Esophagus muscularis mucosa (tissue), 4 donors: ENCODE measurements around the gene CAST. TPM values are rescaled to one million over a fixed set of nuclear protein-coding genes. Genes with fewer than 3 reads are reported as not detected.
A peak's percentile ranks its signal among the peaks of the same experiment; 100 is the strongest.

Experiments used
- DNase-seq: peaks from one replicate; pipeline ENCODE4 v3.0.0-alpha.2; 2017; ENCODE audit errors: extremely low spot score
- H3K27ac ChIP-seq, 4 donors: fragments of 200-600 bp; sonication (generic); replicated peaks in 1 of 4; 1 replicate in 3 of 4; 2 replicates in 1 of 4; pipeline ENCODE4 v1.5.1; 2016 to 2019; ENCODE audit warnings: mild to moderate bottlenecking in 1 of 4
- H3K27me3 ChIP-seq, 4 donors: fragments of 200-600 bp; sonication (generic); one replicate each; pipeline versions ENCODE4 v1.5.1 to v1.6.0; 2016 to 2019
- H3K36me3 ChIP-seq, 4 donors: fragments of 200-600 bp; sonication (generic); one replicate each; pipeline ENCODE4 v1.5.1; 2016 to 2019
- H3K4me1 ChIP-seq, 4 donors: fragments of 200-600 bp; sonication (generic); one replicate each; pipeline ENCODE4 v1.5.1; 2016 to 2019
- H3K4me3 ChIP-seq, 4 donors: fragments of 200-600 bp; sonication (generic); 1 replicate in 2 of 4; 2 replicates in 2 of 4; pipeline ENCODE4 v1.5.1; 2016 to 2019; ENCODE audit warnings: mild to moderate bottlenecking in 4 of 4, moderate library complexity in 1 of 4
- H3K9me3 ChIP-seq, 4 donors: fragments of 200-600 bp; sonication (generic); 1 replicate in 3 of 4; 2 replicates in 1 of 4; pipeline ENCODE4 v1.5.1; 2016 to 2019
- CTCF ChIP-seq, 3 experiments: fragments of 200-600 bp in 2 of 3; fragments of 450-650 bp in 1 of 3; sonication (generic) in 2 of 3; IDR thresholded peaks; one replicate each; pipeline ENCODE4 v1.5.1; 2017 to 2019; ENCODE audit warnings: antibody characterized with exemption in 3 of 3, mild to moderate bottlenecking in 2 of 3, moderate library complexity in 1 of 3
- EP300 ChIP-seq: sonication (generic); formaldehyde crosslinking; IDR thresholded peaks from one replicate; pipeline ENCODE4 v1.6.1; 2017; ENCODE audit warnings: antibody characterized with exemption
- POLR2A ChIP-seq: fragments of 450-650 bp; IDR thresholded peaks from one replicate; pipeline ENCODE4 v1.6.1; 2017; ENCODE audit warnings: antibody characterized with exemption, moderate library complexity, mild to moderate bottlenecking, low read depth
- POLR2AphosphoS5 ChIP-seq, 2 donors: sonication (generic); formaldehyde crosslinking; IDR thresholded peaks; one replicate each; pipeline ENCODE4 v1.6.1; 2017; ENCODE audit warnings: antibody characterized with exemption in 2 of 2
- WGBS: methylation state at CpG from one replicate; pipeline ENCODE4 v1.1.5; 2018; 5-methylcytosine and 5-hydroxymethylcytosine counted together
- intact Hi-C: fragments of 100-400 bp; cut with DNase I; formaldehyde crosslinking; loops from one replicate; pipeline ENCODE4 v1.15.1; 2023
- total RNA-seq, 4 donors: library from RNA; depleted of rRNA; stranded (reverse); fragments of >200 nt; gene quantifications; one replicate each; pipeline versions ENCODE4 v1.1.0 to v1.2.1, GENCODE V29; 2016

The CAST gene
- total RNA-seq, 4 donors from 2014 or later = 238 to 346 (median 296) TPM

DNA sequence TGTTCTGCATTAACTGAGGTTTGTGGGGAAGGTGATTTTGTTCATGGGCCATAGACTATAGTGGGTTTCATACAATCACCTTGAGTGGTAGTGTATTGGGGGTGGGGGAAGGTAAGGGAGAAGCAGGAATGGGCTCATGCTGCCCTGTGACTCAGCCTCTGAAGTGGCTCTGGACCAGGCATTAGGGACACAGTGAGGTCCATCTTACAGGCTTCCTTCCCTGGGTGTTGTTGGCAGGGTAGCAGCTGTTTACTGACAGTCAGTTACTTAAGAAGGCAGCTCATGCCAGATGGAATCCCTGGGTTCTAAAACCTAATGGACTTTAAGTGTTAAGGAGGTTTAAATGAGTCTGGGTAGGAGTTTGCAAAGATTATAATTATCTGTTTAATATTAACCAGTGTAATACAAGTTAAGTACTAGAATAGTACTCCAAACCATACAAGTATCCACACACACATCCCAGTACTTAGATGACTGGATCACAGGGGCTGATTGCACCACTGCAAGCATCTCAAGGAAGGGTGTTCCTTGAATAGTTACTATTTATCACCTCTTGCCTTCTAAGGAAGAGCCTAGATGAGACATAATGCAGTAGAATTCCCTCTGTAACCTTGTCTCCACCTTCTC is 59.3 kb downstream of the CAST start:
- Histone ChIP-seq H3K4me1 (peaks cover 56 to 76% (median 67%) of the 10 kb centered on the region in 4 donors), H3K27ac (peak overlapping the region in 3 of 4 donors; percentile 12 to 33 (median 19)), H3K4me3 (no peak overlapping the region), H3K36me3 (peaks cover 0 to 8% (median 3%) of the 10 kb centered on the region in 4 donors), H3K27me3 (no peaks in the 10 kb centered on the region), H3K9me3 (no peaks in the 10 kb centered on the region)
- intact Hi-C loops = loop anchor here (10.0 kb wide), 1 partner anchor 377 kb away; no protein-coding TSS in a partner anchor
- no peak for TF ChIP-seq EP300
- TF ChIP-seq POLR2AphosphoS5 (IDR thresholded peaks at IDR 0.05) = peak; percentile 39 to 42
- TF ChIP-seq CTCF (IDR thresholded peaks at IDR 0.05) = no peak
- no peak for DNase-seq

- no peaks in the 10 kb centered on the region for H3K9me3 ChIP-seq
- intact Hi-C loops = loop anchor here (10.0 kb wide), 1 partner anchor 380 kb away; no protein-coding TSS in a partner anchor
- no peak overlapping the region for H3K27ac ChIP-seq
- peaks cover 37 to 52% (median 41%) of the 10 kb centered on the region in 4 donors for H3K4me1 ChIP-seq
- no peak for TF ChIP-seq POLR2AphosphoS5 (IDR thresholded peaks at IDR 0.05)
- TF ChIP-seq CTCF (IDR thresholded peaks at IDR 0.05) = no peak
- no peak for TF ChIP-seq EP300
- no peak for TF ChIP-seq POLR2A
- no peak for DNase-seq
- no peaks in the 10 kb centered on the region for H3K27me3 ChIP-seq
- H3K36me3 ChIP-seq = peaks cover 0 to 28% (median 21%) of the 10 kb centered on the region in 4 donors
- 100% methylated on average over 1 of the region's 1 CpG for whole genome bisulfite sequencing
- H3K4me3 ChIP-seq = no peak overlapping the region
Measured at GRCh38 chr5:96725257-96725656, 63.1 kb downstream of the CAST start.

- TF ChIP-seq POLR2A (no peak), EP300 (no peak), POLR2AphosphoS5 (IDR thresholded peaks at IDR 0.05) (no peak), CTCF (IDR thresholded peaks at IDR 0.05) (no peak)
- DNase-seq = no peak
- H3K27ac ChIP-seq = no peak overlapping the region
- 90% methylated on average over 4 of the region's 4 CpGs for WGBS
- no peaks in the 10 kb centered on the region for H3K9me3 ChIP-seq
- intact Hi-C loops = loop anchor here (10.0 kb wide), 1 partner anchor 382 kb away; no protein-coding TSS in a partner anchor
- peaks cover 22 to 37% (median 25%) of the 10 kb centered on the region in 4 donors for H3K4me1 ChIP-seq
- H3K4me3 ChIP-seq = no peak overlapping the region
- peaks cover 9 to 40% (median 31%) of the 10 kb centered on the region in 4 donors for H3K36me3 ChIP-seq
- H3K27me3 ChIP-seq = no peaks in the 10 kb centered on the region
Measured at GRCh38 chr5:96726802-96727201, 64.6 kb downstream of the CAST start.

GRCh38 chr5:96729156-96729555 is 67.0 kb downstream of the CAST start:
- intact Hi-C loops = loop anchor here (10.0 kb wide), 1 partner anchor 384 kb away; no protein-coding TSS in a partner anchor
- no peak for DNase-seq
- no peak overlapping the region for H3K27ac ChIP-seq
- no peaks in the 10 kb centered on the region for H3K9me3 ChIP-seq
- no peak for TF ChIP-seq EP300
- no peak for TF ChIP-seq POLR2A
- TF ChIP-seq POLR2AphosphoS5 (IDR thresholded peaks at IDR 0.05) = no peak
- TF ChIP-seq CTCF (IDR thresholded peaks at IDR 0.05) = peak; percentile 17 to 28 (median 19)
- peaks cover 17 to 36% (median 23%) of the 10 kb centered on the region in 4 donors for H3K4me1 ChIP-seq
- H3K27me3 ChIP-seq = no peaks in the 10 kb centered on the region
- H3K36me3 ChIP-seq = peaks cover 9 to 49% (median 29%) of the 10 kb centered on the region in 4 donors
- no peak overlapping the region for H3K4me3 ChIP-seq
